NCI-H1048 (cell line): ENCODE results near the gene CC2D2A.
"Not testable (repeated sequence)": the region's sequence is repeated elsewhere in the genome, so short reads cannot be mapped to it uniquely, and the experiment has no call there.

Source experiments
- DNase-seq: peaks from one replicate; lab custom pipeline; 2025; lab: John Stamatoyannopoulos, UW

Gene CC2D2A

GRCh38 chr4:15516494-15516893, 46.8 kb downstream of the CC2D2A start:
- DNase-seq: no peak

GRCh38 chr4:15517681-15518080, 48.0 kb downstream of the CC2D2A start:
- DNase-seq: not testable (repeated sequence)

GRCh38 chr4:15521442-15522039, 51.9 kb downstream of the CC2D2A start:
- no peak for DNase-seq

DNA sequence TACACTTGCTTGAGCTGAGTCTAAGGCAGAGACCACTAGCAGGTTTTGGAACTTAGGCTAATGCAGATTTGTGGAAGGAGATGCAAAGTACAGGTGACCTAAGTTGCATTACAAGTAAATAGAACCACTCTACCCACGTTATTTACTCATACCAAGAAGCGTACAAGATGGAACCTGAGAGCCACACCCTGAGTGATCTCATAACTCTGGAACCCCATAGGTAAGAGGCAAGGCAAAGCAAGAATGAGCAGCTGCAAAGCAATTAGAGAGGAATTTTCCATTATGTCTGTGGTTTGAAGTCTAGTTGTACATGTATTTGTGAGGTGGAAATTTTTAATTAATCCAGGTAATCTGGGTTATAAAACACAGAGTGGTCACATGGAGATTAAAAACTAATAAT, 55.4 kb downstream of the CC2D2A start:
- no peak for DNase-seq

DNA sequence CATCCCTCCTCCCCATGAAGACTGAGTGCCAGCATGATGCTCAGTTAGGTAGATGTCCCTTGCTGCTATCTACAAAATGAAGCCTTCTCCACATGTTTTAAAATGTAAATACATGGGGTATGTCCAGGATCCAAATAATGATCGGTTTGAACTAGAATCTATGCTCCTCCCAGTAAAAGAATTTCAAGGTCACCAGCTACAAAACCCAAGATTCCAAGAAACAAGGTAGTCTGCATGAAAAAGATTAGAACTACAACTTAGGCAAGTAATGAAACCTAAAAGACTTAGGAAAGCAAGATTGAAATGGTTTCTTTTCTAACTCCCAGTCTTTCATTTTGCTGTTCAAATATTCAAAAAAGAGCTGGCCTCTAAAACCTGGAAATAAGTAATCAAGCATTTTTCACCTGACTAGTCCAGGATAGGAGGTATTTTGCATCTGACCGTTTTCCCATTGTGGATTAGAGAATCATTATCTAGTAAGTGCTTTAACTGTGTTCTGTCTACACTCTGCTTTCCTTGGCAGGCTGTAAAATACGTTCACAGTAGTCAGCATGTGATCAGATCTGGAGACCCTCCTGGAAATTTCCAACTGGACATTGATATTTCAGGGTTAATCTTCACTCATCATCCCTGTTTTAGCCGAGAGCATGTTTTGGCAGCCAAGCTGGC, 57.4 kb downstream of the CC2D2A start:
- DNase-seq: no peak

GRCh38 chr4:15531792-15532191, 62.1 kb downstream of the CC2D2A start:
- no peak for DNase-seq

- DNase-seq: no peak
Observed at GRCh38 chr4:15533817-15534216, 64.1 kb downstream of the CC2D2A start.

- DNase-seq: no peak
Observed at GRCh38 chr4:15535599-15535998, 65.9 kb downstream of the CC2D2A start.

DNA sequence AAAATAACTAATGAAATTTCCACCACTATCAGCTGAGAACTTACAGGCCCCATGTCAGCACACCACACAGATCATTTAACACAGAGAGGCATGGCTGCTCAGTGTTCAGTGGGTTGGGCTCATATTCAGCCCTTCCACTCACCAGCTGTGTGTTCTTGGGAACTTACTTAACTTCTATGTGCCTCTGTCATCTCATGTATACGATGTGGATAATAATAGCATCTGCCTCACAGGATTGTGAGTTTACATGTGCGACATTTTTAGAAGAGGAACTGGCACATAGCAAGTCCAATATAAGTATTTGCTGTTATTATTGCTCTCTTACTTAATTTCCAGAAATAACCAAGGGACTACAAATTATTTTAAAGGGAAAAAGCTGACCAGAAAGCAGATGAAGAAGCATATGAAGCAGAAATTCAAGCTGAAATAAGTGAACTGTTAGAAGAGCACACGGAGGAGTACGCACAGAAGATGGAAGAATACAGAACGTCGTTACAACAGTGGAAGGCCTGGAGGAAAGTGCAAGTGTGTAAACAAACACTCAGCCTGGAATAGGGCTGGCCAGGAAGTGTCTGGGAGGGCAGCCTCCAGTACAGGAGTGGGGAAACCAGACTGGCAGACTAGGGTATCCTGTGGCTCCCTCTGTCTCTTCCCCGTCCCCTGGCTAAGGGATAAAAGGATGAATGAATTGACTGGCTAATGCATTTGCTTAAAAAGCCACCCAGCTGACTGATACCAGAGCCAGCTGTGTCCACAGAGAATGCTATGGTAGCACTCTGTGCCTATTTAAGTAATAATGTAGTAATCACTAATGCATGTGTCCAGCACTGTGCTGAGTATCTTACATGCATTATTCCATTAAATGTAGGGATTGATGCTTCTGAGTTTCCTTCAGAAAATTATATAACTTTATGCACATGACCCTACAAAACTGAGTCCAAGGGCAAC, 67.1 kb downstream of the CC2D2A start:
- no peak for DNase-seq

GRCh38 chr4:15541941-15542340, 72.3 kb downstream of the CC2D2A start:
- no peak for DNase-seq

DNA sequence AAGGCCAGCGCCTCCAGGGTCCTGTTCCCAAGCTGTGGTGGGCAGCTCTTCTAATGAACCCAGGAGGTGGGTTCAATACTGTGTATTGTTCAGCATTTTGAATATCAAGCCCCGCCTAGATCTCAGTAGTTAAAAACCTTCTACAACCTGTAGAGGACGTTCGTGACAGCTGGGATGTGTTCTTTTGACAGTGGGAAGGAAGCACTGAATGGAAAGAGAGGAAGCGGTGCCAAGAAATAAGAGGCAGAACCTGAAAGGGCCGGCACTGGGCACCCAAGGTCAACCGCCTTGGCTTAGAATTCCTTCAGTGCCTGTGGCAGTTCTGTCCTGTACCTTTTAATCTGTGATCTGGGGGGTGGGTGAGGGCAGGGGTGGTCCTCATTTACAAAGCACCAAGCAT, 73.1 kb downstream of the CC2D2A start:
- no peak for DNase-seq

DNA sequence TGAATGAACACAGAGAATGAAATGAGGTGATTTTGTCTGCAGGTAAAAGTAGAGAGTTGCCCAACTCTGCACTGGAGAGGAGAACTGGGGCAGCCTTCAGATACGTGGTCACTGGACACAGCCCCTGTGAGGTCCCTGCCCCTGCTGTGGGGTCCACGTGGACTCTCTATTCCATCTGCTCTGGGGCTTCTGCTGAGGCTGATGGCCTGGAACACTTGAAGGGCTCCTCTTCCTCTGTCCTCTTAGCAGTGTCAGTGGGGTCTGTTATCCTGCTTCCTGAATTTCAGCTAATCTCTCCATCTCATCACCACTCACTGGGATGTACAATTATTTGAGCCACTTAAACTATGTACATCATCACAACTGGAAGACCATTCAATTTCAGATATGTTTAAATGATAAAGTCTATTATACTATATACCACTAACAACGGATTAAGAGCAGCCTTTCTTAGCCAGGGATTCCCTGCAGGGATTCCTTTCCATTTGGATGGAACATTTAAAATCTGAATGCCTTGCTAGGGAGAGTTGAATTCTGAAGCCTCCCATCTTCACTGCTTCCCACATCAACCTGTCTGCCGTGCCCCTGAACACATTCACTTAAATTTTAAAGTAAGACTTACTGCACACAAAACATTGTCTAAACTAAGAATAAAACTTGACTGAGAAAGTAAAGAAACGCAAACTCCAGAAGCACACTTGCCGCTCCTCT, 74.0 kb downstream of the CC2D2A start:
- no peak for DNase-seq

DNA sequence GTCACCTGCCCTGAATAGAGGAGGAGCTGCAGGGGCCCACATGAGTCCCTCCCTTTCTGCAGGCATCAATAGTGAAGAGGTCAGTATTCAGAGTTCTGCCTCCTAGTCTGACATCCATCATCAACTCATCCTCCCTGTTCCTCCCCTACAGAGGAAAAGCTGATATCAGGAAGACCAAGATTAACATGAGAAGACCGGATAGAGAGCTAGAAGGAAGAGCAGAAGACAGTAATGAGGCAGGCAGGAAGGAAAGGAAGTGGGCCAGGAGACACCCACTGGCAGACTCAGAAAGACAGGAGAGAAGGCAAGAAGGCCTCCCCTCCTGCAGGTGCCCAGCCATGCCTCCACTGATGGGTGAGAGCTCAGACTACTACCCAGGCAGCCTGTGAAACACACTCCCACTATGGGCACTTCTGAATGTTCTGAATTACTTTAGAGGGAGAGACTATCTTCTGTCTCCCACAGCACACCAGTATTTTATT, 74.6 kb downstream of the CC2D2A start:
- no peak for DNase-seq

DNA sequence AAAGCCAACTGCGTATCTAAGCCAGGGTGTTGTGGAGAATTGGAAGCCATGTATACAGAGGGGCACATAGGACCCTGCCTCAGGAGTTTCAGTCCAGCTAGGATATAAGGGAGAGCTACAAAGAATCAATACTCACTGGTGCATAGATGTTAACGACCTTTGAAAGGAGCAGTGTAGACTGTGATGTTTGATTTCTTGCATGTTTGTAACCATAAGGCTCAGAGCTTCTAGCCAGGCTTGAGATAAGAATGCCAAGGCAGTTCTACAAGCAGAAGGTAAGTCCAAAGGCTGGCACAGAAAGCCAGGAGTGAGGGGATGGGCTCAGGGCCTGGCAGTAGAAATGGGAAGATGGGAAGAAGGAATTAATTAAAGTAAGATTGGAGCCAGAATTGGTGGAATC, 75.7 kb downstream of the CC2D2A start:
- DNase-seq: no peak

- DNase-seq: no peak
Observed at GRCh38 chr4:15547392-15547791, 77.7 kb downstream of the CC2D2A start.

GRCh38 chr4:15550491-15550890, 80.8 kb downstream of the CC2D2A start:
- DNase-seq: no peak

GRCh38 chr4:15551740-15552446, 82.2 kb downstream of the CC2D2A start:
- no peak for DNase-seq

DNA sequence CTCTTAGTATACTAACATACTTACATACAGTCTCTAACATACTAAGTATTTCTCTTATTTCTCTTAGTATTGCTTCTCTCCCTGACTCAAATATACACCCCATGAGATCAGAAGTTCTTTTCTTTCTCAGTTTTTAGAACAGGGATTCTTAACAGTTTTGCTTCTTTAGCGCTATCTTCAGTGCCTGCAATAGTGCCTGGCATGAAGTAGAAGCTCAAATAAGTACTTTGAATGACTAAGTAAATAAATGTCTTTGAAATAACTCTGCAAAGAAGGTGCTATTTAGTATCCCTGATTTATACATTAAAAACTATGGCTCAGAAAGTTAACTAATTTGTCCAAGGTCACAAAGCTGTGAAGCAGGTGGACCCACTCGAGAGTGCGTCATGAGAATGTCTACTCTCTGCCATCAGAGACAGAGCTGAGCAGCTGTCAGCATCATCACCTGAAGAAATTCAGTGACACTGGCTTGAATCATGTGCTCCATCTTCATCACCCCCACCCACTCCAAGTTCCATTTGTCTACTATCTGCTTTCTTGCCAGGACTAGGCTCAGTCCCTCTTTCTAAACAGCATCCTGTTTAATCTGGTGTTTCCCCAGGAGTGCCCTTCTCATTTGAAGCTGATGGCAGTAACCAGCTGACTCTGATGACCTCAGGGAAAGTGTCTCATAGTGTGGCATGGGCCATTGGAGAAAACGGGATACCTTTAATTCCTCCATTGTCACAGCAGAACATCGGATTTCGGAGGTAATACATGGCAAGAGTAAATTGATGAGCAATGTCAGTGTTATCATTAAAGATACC, 83.1 kb downstream of the CC2D2A start:
- DNase-seq: no peak

GRCh38 chr4:15556511-15557092, 86.9 kb downstream of the CC2D2A start:
- no peak for DNase-seq
